SK-N-SH (cell line): ENCODE measurements around the gene PLB1. TPM values are rescaled to one million over a fixed set of nuclear protein-coding genes. Genes with fewer than 3 reads are reported as not detected.

Experiments
- CTCF ChIA-PET: fragments of 300-600, 350-600 bp; formaldehyde crosslinking; extraction: SDS; loops from one replicate; lab custom pipeline; 2021; lab: Yijun Ruan, JAX
- POLR2A ChIA-PET: fragments of 350-600 bp; sonication (Branson Sonifier 250); formaldehyde crosslinking; extraction: SDS; loops from one replicate; lab custom pipeline; 2020; ENCODE audit warnings: antibody characterized with exemption, inconsistent platforms; lab: Yijun Ruan, JAX
- DNase-seq: peaks from one replicate; pipeline ENCODE4 v3.0.0; 2012
- H2AFZ ChIP-seq: fragments of 200-600 bp; sonication (generic); 2 replicates; pipeline ENCODE4 v1.8.1; 2016; ENCODE audit warnings: antibody characterized with exemption, mild to moderate bottlenecking, low read depth
- H3F3A ChIP-seq: fragments of 200-600 bp; sonication (generic); replicated peaks from 2 replicates; pipeline ENCODE3; 2016; ENCODE audit warnings: antibody characterized with exemption, mild to moderate bottlenecking; ENCODE audit not compliant: insufficient read depth
- H3K27ac ChIP-seq, 2 experiments: fragments of 200-500 bp in 1 of 2; fragments of 200-600 bp in 1 of 2; sonication (Bioruptor generic) in 1 of 2; sonication (generic), shearing (Covaris generic) in 1 of 2; 2 replicates each; pipeline versions ENCODE4 v1.5.1 to v1.6.1; 2014 to 2016; ENCODE audit warnings: low read depth in 2 of 2, inconsistent platforms in 1 of 2, low read length in 1 of 2, mild to moderate bottlenecking in 1 of 2, mixed read lengths in 1 of 2
- H3K27me3 ChIP-seq: fragments of 200-600 bp; sonication (generic), shearing (Covaris generic); 2 replicates; pipeline ENCODE4 v1.6.1; 2016; ENCODE audit warnings: mixed run types; ENCODE audit not compliant: insufficient read depth
- H3K36me3 ChIP-seq, 2 experiments: fragments of 200-500 bp in 1 of 2; fragments of 200-600 bp in 1 of 2; sonication (Bioruptor generic) in 1 of 2; sonication (generic) in 1 of 2; replicated peaks in 1 of 2; 2 replicates each; pipeline versions ENCODE3 to v1.5.1; 2014 to 2016; ENCODE audit warnings: low read length in 1 of 2, mild to moderate bottlenecking in 1 of 2; ENCODE audit not compliant: insufficient read depth in 2 of 2, control insufficient read depth in 1 of 2
- H3K4me1 ChIP-seq, 2 experiments: fragments of 200-500 bp in 1 of 2; fragments of 200-600 bp in 1 of 2; sonication (Bioruptor generic) in 1 of 2; sonication (generic), shearing (Covaris generic) in 1 of 2; 2 replicates each; pipeline versions ENCODE4 v1.5.1 to v1.6.1; 2014 to 2016; ENCODE audit warnings: low read depth in 1 of 2, low read length in 1 of 2, mixed run types in 1 of 2; ENCODE audit not compliant: insufficient read depth in 2 of 2, control insufficient read depth in 1 of 2
- H3K4me2 ChIP-seq: fragments of 200-600 bp; sonication (generic), shearing (Covaris generic); 2 replicates; pipeline ENCODE4 v1.6.1; 2017; ENCODE audit warnings: mixed run types
- H3K4me3 ChIP-seq, 2 experiments: fragments of 200-500 bp in 1 of 2; fragments of 200-600 bp in 1 of 2; sonication (Bioruptor generic) in 1 of 2; sonication (generic), shearing (Covaris generic) in 1 of 2; 2 replicates each; pipeline versions ENCODE4 v1.5.1 to v1.8.1; 2014 to 2016; ENCODE audit warnings: low read depth in 2 of 2, inconsistent platforms in 1 of 2, low read length in 1 of 2, mild to moderate bottlenecking in 1 of 2, mixed read lengths in 1 of 2, moderate library complexity in 1 of 2
- H3K79me2 ChIP-seq: fragments of 200-600 bp; sonication (generic); 2 replicates; pipeline ENCODE4 v1.8.1; 2017; ENCODE audit warnings: mild to moderate bottlenecking; ENCODE audit not compliant: insufficient read depth
- H3K9ac ChIP-seq: fragments of 200-600 bp; sonication (generic); 2 replicates; pipeline ENCODE4 v1.6.1; 2017; ENCODE audit warnings: mixed run types
- H3K9me2 ChIP-seq: fragments of 200-600 bp; sonication (generic); 2 replicates; pipeline ENCODE4 v1.6.1; 2017; ENCODE audit warnings: mixed run types
- H3K9me3 ChIP-seq: fragments of 200-600 bp; sonication (generic); 2 replicates; pipeline ENCODE4 v1.6.1; 2017; ENCODE audit warnings: mixed run types, mild to moderate bottlenecking, moderate library complexity
- H4K20me1 ChIP-seq: fragments of 200-600 bp; sonication (generic); 2 replicates; pipeline ENCODE4 v1.6.1; 2017; ENCODE audit warnings: mild to moderate bottlenecking, mixed run types; ENCODE audit not compliant: insufficient read depth
- CHD2 ChIP-seq: fragments of 150-350 bp; IDR thresholded peaks from 2 replicates; pipeline ENCODE4 v1.6.1; 2018; ENCODE audit warnings: low read length; ENCODE audit not compliant: partially characterized antibody
- EP300 ChIP-seq, 2 experiments: IDR thresholded peaks; 2 replicates each; pipeline versions ENCODE4 v1.4.0 to v1.6.1; 2012; ENCODE audit warnings: borderline replicate concordance in 1 of 2, low read depth in 1 of 2, low read length in 1 of 2
- EZH2phosphoT487 ChIP-seq: fragments of 200-600 bp; sonication (generic); IDR thresholded peaks from 2 replicates; pipeline ENCODE4 v1.6.1; 2017; ENCODE audit warnings: low read depth, mixed run types, mild to moderate bottlenecking, antibody characterized with exemption, moderate library complexity, borderline replicate concordance
- FOXM1 ChIP-seq: IDR thresholded peaks from 2 replicates; pipeline ENCODE4 v1.4.0; 2012; ENCODE audit warnings: low read depth, mild to moderate bottlenecking
- GATA2 ChIP-seq: sonication (generic); formaldehyde crosslinking; IDR thresholded peaks from 2 replicates; pipeline ENCODE4 v1.5.0; 2020; ENCODE audit warnings: mild to moderate bottlenecking, missing genetic modification reagents
- MEF2A ChIP-seq: IDR thresholded peaks from 2 replicates; pipeline ENCODE4 v1.4.0; 2012; ENCODE audit warnings: low read depth, borderline replicate concordance
- NRF1 ChIP-seq: IDR thresholded peaks from 2 replicates; pipeline ENCODE4 v1.6.1; 2012; ENCODE audit warnings: low read depth, mild to moderate bottlenecking, low read length
- POLR2AphosphoS5 ChIP-seq: IDR thresholded peaks from 2 replicates; pipeline ENCODE4 v1.6.1; 2012; ENCODE audit warnings: low read depth, low read length
- RAD21 ChIP-seq: IDR thresholded peaks from 2 replicates; pipeline ENCODE4 v1.6.1; 2012; ENCODE audit warnings: mild to moderate bottlenecking, low read length
- RCOR1 ChIP-seq: fragments of 150-350 bp; IDR thresholded peaks from 2 replicates; pipeline ENCODE4 v1.6.1; 2017; ENCODE audit warnings: antibody characterized with exemption, low read length
- RFX5 ChIP-seq: IDR thresholded peaks from 2 replicates; pipeline ENCODE4 v1.6.1; 2012; ENCODE audit warnings: mild to moderate bottlenecking, improper control_type of control experiment, low read length
- SIN3A ChIP-seq: IDR thresholded peaks from 2 replicates; pipeline ENCODE4 v1.6.1; 2012; ENCODE audit warnings: low read depth, mild to moderate bottlenecking, low read length, moderate library complexity, borderline replicate concordance
- SMC3 ChIP-seq: IDR thresholded peaks from 2 replicates; pipeline ENCODE4 v1.6.1; 2012; ENCODE audit warnings: low read depth, low read length, improper control_type of control experiment
- TAF1 ChIP-seq: IDR thresholded peaks from 2 replicates; pipeline ENCODE4 v1.6.1; 2012; ENCODE audit warnings: low read depth, mild to moderate bottlenecking, low read length, moderate library complexity, borderline replicate concordance
- TCF12 ChIP-seq: IDR thresholded peaks from 2 replicates; pipeline ENCODE4 v1.4.0; 2012
- YY1 ChIP-seq: IDR thresholded peaks from 2 replicates; pipeline ENCODE4 v1.4.0; 2012; ENCODE audit warnings: low read depth, mild to moderate bottlenecking
- whole genome bisulfite sequencing: methylation state at CpG from one replicate; pipeline ENCODE4 v1.1.6; 2017; ENCODE audit warnings: low lambda C conversion rate; 5-methylcytosine and 5-hydroxymethylcytosine counted together
- polyA plus RNA-seq, 3 experiments: library from polyadenylated mRNA; depleted of rRNA; stranded (reverse); fragments of >200 nt; gene quantifications; 2 replicates each; pipeline ENCODE4 v1.2.3, GENCODE V29; 2012
- TF ChIP-seq, protein P1 (sequence below): fragments of 150-350 bp; IDR thresholded peaks from 2 replicates; pipeline ENCODE4 v1.6.1; 2017; ENCODE audit warnings: antibody characterized with exemption, low read length, low read depth, borderline replicate concordance
- TF ChIP-seq, protein P2 (sequence below): IDR thresholded peaks from 2 replicates; pipeline ENCODE4 v1.6.1; 2012; ENCODE audit warnings: mild to moderate bottlenecking, low read depth, low read length, moderate library complexity

PLB1 gene
- polyA plus RNA-seq, 1 of the 3 experiments (the other 2 are of a cell fraction): 0.10 TPM

DNA sequence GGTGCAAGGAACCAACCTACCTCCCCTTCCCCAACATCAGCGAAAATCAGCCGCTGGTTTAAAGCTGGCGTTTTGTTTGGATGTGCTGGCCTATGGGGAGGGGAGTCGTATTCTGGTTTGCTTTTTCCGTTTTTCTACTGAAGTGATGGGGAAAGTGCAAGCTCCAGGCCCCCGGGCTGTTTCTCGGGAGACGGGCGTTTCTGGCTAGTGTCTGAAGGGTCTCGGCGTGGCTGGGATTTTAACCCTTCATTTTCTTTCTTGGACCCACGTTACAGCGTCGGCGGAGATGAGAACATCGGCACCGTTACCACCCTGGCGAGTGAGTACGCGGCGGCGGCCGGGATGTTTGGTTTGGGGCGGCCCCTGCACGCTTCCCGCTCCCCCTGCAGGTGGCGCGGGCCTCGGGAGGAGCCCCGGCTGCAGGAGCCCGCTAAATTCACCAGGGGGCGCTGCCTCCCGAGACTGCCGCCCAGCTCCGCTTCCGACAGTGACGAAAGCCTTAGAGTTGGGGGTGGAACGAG is 70.7 kb downstream of the PLB1 start (continued):
- TF ChIP-seq SIN3A (peak; percentile 80; the same call in 1 of the 2 replicates), CHD2 (peak; percentile 75), EP300 (IDR thresholded peaks at IDR 0.05; ENCODE audit: borderline replicate concordance in 1 of 2, low read depth in 1 of 2, low read length in 1 of 2) (no peak), POLR2AphosphoS5 (peak; percentile 17; the same call in 1 of the 2 replicates), RFX5 (no peak; the same call in 1 of the 2 replicates), GATA2 (CRISPR knock-in tag) (no peak), TCF12 (no peak; the same call in 1 of the 2 replicates), SMC3 (peak; percentile 95), RCOR1 (peak; percentile 66; the same call in 1 of the 2 replicates), FOXM1 (0 out of 2 replicates have a peak, but pooled peaks have one; percentile 44), RAD21 (peak; percentile 85), EZH2phosphoT487 (no peak), MEF2A (no peak), TAF1 (peak; percentile 33; the same call in 1 of the 2 replicates)
- TF ChIP-seq, protein P1, sequence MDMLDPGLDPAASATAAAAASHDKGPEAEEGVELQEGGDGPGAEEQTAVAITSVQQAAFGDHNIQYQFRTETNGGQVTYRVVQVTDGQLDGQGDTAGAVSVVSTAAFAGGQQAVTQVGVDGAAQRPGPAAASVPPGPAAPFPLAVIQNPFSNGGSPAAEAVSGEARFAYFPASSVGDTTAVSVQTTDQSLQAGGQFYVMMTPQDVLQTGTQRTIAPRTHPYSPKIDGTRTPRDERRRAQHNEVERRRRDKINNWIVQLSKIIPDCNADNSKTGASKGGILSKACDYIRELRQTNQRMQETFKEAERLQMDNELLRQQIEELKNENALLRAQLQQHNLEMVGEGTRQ: no peak
- TF ChIP-seq, protein P2, sequence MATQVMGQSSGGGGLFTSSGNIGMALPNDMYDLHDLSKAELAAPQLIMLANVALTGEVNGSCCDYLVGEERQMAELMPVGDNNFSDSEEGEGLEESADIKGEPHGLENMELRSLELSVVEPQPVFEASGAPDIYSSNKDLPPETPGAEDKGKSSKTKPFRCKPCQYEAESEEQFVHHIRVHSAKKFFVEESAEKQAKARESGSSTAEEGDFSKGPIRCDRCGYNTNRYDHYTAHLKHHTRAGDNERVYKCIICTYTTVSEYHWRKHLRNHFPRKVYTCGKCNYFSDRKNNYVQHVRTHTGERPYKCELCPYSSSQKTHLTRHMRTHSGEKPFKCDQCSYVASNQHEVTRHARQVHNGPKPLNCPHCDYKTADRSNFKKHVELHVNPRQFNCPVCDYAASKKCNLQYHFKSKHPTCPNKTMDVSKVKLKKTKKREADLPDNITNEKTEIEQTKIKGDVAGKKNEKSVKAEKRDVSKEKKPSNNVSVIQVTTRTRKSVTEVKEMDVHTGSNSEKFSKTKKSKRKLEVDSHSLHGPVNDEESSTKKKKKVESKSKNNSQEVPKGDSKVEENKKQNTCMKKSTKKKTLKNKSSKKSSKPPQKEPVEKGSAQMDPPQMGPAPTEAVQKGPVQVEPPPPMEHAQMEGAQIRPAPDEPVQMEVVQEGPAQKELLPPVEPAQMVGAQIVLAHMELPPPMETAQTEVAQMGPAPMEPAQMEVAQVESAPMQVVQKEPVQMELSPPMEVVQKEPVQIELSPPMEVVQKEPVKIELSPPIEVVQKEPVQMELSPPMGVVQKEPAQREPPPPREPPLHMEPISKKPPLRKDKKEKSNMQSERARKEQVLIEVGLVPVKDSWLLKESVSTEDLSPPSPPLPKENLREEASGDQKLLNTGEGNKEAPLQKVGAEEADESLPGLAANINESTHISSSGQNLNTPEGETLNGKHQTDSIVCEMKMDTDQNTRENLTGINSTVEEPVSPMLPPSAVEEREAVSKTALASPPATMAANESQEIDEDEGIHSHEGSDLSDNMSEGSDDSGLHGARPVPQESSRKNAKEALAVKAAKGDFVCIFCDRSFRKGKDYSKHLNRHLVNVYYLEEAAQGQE: peak; percentile 44

DNA sequence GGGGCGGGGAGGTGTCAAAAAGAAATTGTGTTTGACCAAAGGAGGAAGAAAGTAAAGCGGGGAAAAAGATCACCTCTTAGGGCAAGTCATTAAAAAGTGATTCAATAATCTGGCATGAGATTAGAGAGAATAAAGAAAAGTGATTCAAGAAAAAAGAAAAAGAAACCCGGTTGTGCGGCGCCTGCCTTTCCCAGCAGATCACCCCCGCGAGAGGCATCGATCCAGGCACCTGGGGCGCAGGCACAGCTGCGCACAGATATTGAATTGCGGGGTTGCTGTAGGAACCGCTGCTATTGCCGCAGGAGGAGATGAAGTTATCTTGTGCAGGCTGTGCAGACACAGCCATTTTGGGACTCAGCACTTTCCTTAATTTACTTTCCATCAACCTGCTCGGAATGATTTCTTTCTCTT is 71.2 kb downstream of the PLB1 start:
- Histone ChIP-seq H4K20me1 (no peaks in the 10 kb centered on the region), H3K27me3 (no peaks in the 10 kb centered on the region), H3K4me3 (peak overlapping the region; percentile 62), H3K9ac (peak overlapping the region; percentile 60), H3K79me2 (no peaks in the 10 kb centered on the region), H3K36me3 (no peaks in the 10 kb centered on the region), H3F3A (peaks cover 3% of the 10 kb centered on the region), H2AFZ (peak overlapping the region; percentile 91), H3K4me2 (peak overlapping the region; percentile 84), H3K9me2 (no peaks in the 10 kb centered on the region)
- CTCF ChIA-PET: interaction anchor here (0.6 to 4.6 kb wide), 87 partner anchors 8 to 1461 kb away, joined by 3 to 83 read pairs (median 5); partner anchors contain the start of genes PPP1CB, SPDYA, TRMT61B and WDR43
- DNase-seq: peak; percentile 71
- 6% methylated on average over 14 of the region's 14 CpGs for WGBS
- TF ChIP-seq NRF1 (peak; percentile 39), YY1 (peak; percentile 45; the same call in 1 of the 2 replicates), SMC3 (no peak), RCOR1 (0 out of 2 replicates have a peak, but pooled peaks have one; percentile 3)
- TF ChIP-seq, all 33 proteins: peak for 3
- POLR2A ChIA-PET: interaction anchor here (0.7 to 2.5 kb wide), 6 partner anchors 20 to 328 kb away, joined by 3 to 11 read pairs (median 4); partner anchors contain the start of genes PPP1CB and WDR43
- H3K9me3 ChIP-seq: no peaks in the 10 kb centered on the region
- peak overlapping the region in 1 of 2 experiments; percentile 80; a peak in 2 of 4 replicates for H3K27ac ChIP-seq
- H3K4me1 ChIP-seq: peaks cover 0 to 7% of the 10 kb centered on the region in 2 experiments; a peak in 1 of 4 replicates
